Gastrocnemius medialis (tissue), 4 donors: ENCODE measurements around the gene RSPRY1. TPM values are rescaled to one million over a fixed set of nuclear protein-coding genes. Genes with fewer than 3 reads are reported as not detected.

Experiments used
- ATAC-seq, 2 donors: fragments of 150-250 bp; one replicate each; pipeline ENCODE4 v1.9.1; 2016
- DNase-seq, 2 donors: peaks; one replicate each; pipeline ENCODE4 v3.0.0-alpha.2; 2019
- H3K27ac ChIP-seq, 4 donors: fragments of 200-600 bp; sonication (generic); 1 replicate in 1 of 4; 2 replicates in 3 of 4; pipeline ENCODE4 v1.5.1; 2016 to 2018; ENCODE audit warnings: mild to moderate bottlenecking in 2 of 4, moderate library complexity in 1 of 4
- H3K27me3 ChIP-seq, 3 donors: fragments of 200-600 bp; sonication (generic) in 2 of 3; 1 replicate in 1 of 3; 2 replicates in 2 of 3; pipeline versions ENCODE4 v1.5.1 to v1.6.0; 2016 to 2019; ENCODE audit warnings: mild to moderate bottlenecking in 1 of 3, moderate library complexity in 1 of 3
- H3K36me3 ChIP-seq, 2 donors: fragments of 200-600 bp; sonication (generic) in 1 of 2; one replicate each; pipeline ENCODE4 v1.5.1; 2017 to 2018
- H3K4me1 ChIP-seq, 2 donors: fragments of 200-600 bp; sonication (generic) in 1 of 2; one replicate each; pipeline ENCODE4 v1.5.1; 2016 to 2017; ENCODE audit warnings: mild to moderate bottlenecking in 2 of 2
- H3K4me3 ChIP-seq, 4 donors: fragments of 200-600 bp; sonication (generic) in 3 of 4; 1 replicate in 1 of 4; 2 replicates in 3 of 4; pipeline ENCODE4 v1.5.1; 2016 to 2019; ENCODE audit warnings: mild to moderate bottlenecking in 2 of 4
- H3K9me3 ChIP-seq, 3 donors: fragments of 200-600 bp; sonication (generic) in 2 of 3; 1 replicate in 1 of 3; 2 replicates in 2 of 3; pipeline ENCODE4 v1.5.1; 2016 to 2019
- CTCF ChIP-seq, 5 experiments: fragments of 450-650 bp in 3 of 5; fragments of 200-600 bp in 2 of 5; sonication (generic) in 2 of 5; IDR thresholded peaks in 4 of 5; conservative IDR thresholded peaks in 1 of 5; 1 replicate in 4 of 5; 2 replicates in 1 of 5; pipeline ENCODE4 v1.5.1; 2016 to 2019; ENCODE audit warnings: antibody characterized with exemption in 5 of 5, mild to moderate bottlenecking in 3 of 5, moderate library complexity in 3 of 5
- POLR2A ChIP-seq, 2 donors: fragments of 450-650 bp; IDR thresholded peaks; one replicate each; pipeline ENCODE4 v1.6.1; 2017; ENCODE audit warnings: antibody characterized with exemption in 2 of 2, mild to moderate bottlenecking in 2 of 2, moderate library complexity in 2 of 2
- in situ Hi-C, 4 donors: fragments of 200-750 bp; cut with MboI; loops; one replicate each; pipeline versions ENCODE4 v1.15.0 to v1.8.0; 2017; ENCODE audit warnings: low sequenced_read_pairs in 4 of 4
- intact Hi-C: fragments of 100-400 bp; cut with DNase I; formaldehyde crosslinking; loops from one replicate; pipeline ENCODE4 v1.15.1; 2023; ENCODE audit warnings: low total_unique reads
- total RNA-seq, 4 donors: library from RNA; depleted of rRNA; stranded (reverse); fragments of >200 nt; gene quantifications; one replicate each; pipeline versions ENCODE4 v1.1.0 to v1.2.3, GENCODE V29; 2016

The RSPRY1 gene
- total RNA-seq, 4 donors from 2014 or later = 15.4 to 24.1 (median 20.7) TPM

DNA sequence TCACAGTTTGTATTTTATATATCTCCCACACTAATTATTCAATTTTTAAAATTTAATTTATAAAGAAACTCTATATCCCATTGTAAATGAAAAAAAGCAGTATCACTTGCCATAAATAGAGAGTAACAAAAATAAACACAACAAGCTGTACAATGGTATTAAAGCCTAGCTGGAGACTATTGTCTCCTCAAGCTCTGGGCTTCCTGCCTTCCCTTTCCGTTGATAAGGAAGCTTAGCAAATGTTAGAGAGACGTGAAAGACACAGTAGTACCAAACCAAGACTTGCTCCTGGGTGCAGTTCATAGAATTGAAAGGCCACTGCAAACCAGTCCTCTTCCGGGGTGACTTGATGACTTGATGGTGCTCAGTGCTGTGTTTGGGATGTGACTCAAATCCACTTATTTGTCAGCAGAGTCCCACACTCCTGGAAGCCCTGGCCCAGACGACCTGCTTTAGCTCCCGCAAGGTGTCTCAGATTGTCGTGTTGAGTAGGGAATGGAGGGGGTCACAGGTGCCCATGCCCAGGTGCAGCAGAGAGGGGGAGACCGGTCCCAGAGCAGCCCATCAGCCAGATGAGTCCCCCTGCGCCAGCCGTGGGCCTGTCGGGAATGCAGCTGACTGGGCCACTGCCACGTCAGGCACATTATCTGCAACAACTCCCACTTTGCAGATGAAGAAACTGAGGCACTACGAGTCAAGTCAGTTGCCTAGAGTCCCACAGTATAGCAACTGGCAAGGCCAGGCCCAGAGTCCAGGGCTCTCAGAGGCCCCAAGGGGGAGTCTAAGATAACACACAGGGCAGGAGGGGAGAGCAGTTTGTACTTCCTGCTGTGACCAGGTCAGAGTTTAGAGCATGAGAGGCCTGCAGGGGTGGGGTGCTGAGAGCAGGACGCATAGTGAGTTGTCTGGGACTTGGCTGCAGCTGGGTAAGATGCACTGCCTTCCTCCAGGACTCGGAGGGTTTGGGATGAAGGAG is 40.8 kb upstream of the RSPRY1 start:
- in situ Hi-C loops = no loop called here
- no peaks in the 10 kb centered on the region for H3K36me3 ChIP-seq
- peak overlapping the region in 3 of 4 donors; percentile 40 to 60 (median 46) for H3K27ac ChIP-seq
- intact Hi-C loops = no loop called here
- H3K4me3 ChIP-seq = no peak overlapping the region
- H3K27me3 ChIP-seq = no peaks in the 10 kb centered on the region
- peaks cover 15 to 34% of the 10 kb centered on the region in 2 donors for H3K4me1 ChIP-seq
- no peak for DNase-seq
- no peak for ATAC-seq
- TF ChIP-seq CTCF (IDR thresholded peaks at IDR 0.05 in 4 of 5, conservative IDR thresholded peaks at IDR 0.05 in 1 of 5) (no peak), POLR2A (IDR thresholded peaks at IDR 0.05) (no peak)
- H3K9me3 ChIP-seq = no peaks in the 10 kb centered on the region

DNA sequence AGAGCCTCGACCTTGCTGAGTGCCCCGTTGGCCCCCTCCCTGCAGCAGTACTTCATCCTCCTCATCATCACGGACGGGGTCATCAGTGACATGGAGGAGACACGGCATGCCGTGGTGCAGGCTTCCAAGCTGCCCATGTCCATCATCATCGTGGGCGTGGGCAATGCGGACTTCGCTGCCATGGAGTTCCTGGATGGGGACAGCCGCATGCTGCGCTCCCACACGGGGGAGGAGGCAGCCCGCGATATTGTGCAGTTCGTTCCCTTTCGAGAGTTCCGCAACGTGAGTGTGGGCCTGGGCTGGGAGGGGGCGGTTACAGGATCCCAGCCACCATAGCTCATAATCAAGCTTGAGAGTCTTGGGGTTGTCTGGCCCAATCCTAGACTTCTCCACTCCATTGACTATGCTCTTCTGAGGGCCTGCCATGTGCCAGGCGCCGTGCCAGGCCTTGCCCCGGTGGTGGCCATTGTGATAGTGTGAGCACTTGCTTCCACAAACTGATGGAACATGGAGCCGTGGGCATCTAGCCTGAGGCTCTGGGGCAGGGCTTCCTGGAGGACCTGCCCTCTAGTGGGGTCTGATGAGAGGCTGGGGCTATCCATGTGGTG is 40.0 kb upstream of the RSPRY1 start:
- TF ChIP-seq CTCF (IDR thresholded peaks at IDR 0.05 in 4 of 5, conservative IDR thresholded peaks at IDR 0.05 in 1 of 5) (no peak), POLR2A (IDR thresholded peaks at IDR 0.05) (no peak)
- H3K36me3 ChIP-seq = no peaks in the 10 kb centered on the region
- peaks cover 15 to 34% of the 10 kb centered on the region in 2 donors for H3K4me1 ChIP-seq
- no peaks in the 10 kb centered on the region for H3K9me3 ChIP-seq
- in situ Hi-C loops = no loop called here
- no peaks in the 10 kb centered on the region for H3K27me3 ChIP-seq
- no peak for DNase-seq
- peak overlapping the region in 1 of 4 donors; percentile 15 for H3K27ac ChIP-seq
- intact Hi-C loops = no loop called here
- no peak overlapping the region for H3K4me3 ChIP-seq
- no peak for ATAC-seq

DNA sequence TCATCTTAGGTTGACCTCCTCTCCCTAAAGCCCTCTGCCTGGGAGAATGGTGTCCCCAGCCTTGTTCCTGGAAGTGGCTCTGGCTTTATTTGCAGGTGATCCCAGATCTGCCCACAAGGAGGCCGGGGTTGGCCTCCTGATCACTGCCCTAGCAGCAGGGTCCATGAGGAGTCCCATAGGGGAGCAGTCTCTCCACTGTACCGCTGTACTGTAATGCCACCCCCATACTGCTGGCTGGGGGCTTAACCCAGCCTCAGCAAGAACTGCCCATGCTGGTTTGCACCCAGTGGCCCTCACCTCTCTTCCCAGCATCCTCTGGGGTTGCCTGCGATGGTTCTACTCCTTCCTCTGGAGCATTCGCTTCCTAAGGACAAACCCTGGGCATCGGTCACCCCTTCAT is 39.4 kb upstream of the RSPRY1 start:
- H3K9me3 ChIP-seq = no peaks in the 10 kb centered on the region
- H3K27ac ChIP-seq = peak overlapping the region in 2 of 4 donors; percentile 15 to 33
- H3K4me1 ChIP-seq = peaks cover 15 to 34% of the 10 kb centered on the region in 2 donors
- no peak for ATAC-seq
- no peaks in the 10 kb centered on the region for H3K27me3 ChIP-seq
- in situ Hi-C loops (no loop called here), intact Hi-C loops (no loop called here)
- TF ChIP-seq CTCF (IDR thresholded peaks at IDR 0.05 in 4 of 5, conservative IDR thresholded peaks at IDR 0.05 in 1 of 5) (no peak), POLR2A (IDR thresholded peaks at IDR 0.05) (no peak)
- DNase-seq = no peak
- H3K36me3 ChIP-seq = no peaks in the 10 kb centered on the region
- H3K4me3 ChIP-seq = no peak overlapping the region

GRCh38 chr16:57147381-57148221 is 38.5 kb upstream of the RSPRY1 start:
- Histone ChIP-seq H3K4me3 (no peak overlapping the region), H3K4me1 (peaks cover 15 to 31% of the 10 kb centered on the region in 2 donors), H3K9me3 (no peaks in the 10 kb centered on the region), H3K36me3 (peaks cover 0 to 7% of the 10 kb centered on the region in 2 donors), H3K27ac (peak overlapping the region in 3 of 4 donors; percentile 23 to 33 (median 33)), H3K27me3 (no peaks in the 10 kb centered on the region)
- TF ChIP-seq CTCF (IDR thresholded peaks at IDR 0.05 in 4 of 5, conservative IDR thresholded peaks at IDR 0.05 in 1 of 5) (no peak), POLR2A (IDR thresholded peaks at IDR 0.05) (no peak)
- DNase-seq (no peak), ATAC-seq (no peak)
- intact Hi-C loops (no loop called here), in situ Hi-C loops (no loop called here)
